ENCODE measurements around the gene SLC12A4. TPM values are rescaled to one million over a fixed set of nuclear protein-coding genes. Genes with fewer than 3 reads are reported as not detected.

Gene SLC12A4
- total and polyA plus RNA-seq, 2 of the 13 experiments (the other 11 are each of a cell fraction or from before 2014, with no cell fraction given) = 65.1 to 84.3 TPM

DNA sequence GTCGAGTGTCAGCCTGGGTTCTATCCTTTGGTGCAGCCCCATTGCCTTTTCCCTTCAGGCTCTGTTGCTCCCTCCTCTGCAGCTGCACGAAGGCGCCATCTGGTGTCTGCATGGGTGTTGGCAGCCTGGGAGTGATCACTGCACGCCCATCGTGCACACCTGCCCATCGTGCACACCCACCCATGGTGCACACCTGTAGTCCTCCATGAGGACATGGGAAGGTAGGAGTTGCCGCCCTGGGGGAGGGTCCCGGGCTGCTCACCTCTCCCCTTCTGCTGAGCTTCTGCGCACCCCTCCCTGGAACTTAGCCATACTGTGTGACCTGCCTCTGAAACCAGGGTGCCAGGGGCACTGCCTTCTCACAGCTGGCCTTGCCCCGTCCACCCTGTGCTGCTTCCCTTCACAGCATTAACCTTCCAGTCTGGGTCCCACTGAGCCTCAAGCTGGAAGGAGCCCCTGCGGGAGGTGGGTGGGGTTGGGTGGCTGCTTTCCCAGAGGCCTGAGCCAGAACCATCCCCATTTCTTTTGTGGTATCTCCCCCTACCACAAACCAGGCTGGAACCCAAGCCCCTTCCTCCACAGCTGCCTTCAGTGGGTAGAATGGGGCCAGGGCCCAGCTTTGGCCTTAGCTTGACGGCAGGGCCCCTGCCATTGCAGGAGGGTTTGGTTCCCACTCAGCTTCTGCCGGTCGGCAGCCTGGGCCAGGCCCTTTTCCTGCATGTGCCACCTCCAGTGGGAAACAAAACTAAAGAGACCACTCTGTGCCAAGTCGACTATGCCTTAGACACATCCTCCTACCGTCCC, 39.7 kb downstream of the SLC12A4 start (continued):
- TF ChIP-seq NRL (CRISPR knock-in tag; IDR thresholded peaks at IDR 0.05; ENCODE audit: borderline replicate concordance) = no peak
- TF ChIP-seq, protein P1, sequence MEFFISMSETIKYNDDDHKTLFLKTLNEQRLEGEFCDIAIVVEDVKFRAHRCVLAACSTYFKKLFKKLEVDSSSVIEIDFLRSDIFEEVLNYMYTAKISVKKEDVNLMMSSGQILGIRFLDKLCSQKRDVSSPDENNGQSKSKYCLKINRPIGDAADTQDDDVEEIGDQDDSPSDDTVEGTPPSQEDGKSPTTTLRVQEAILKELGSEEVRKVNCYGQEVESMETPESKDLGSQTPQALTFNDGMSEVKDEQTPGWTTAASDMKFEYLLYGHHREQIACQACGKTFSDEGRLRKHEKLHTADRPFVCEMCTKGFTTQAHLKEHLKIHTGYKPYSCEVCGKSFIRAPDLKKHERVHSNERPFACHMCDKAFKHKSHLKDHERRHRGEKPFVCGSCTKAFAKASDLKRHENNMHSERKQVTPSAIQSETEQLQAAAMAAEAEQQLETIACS (CRISPR knock-in tag; IDR thresholded peaks at IDR 0.05) = no peak
- no peak for TF ChIP-seq HMGA1 (CRISPR knock-in tag; conservative IDR thresholded peaks at IDR 0.05)
- no peak; the same call in 1 of the 2 replicates for TF ChIP-seq CENPT (CRISPR knock-in tag; IDR thresholded peaks at IDR 0.05; ENCODE audit: low read depth)
- peak; percentile 33; the same call in 1 of the 2 replicates for TF ChIP-seq HOXA9 (CRISPR knock-in tag; IDR thresholded peaks at IDR 0.05; ENCODE audit: borderline replicate concordance)
- peak; percentile 29; the same call in 1 of the 2 replicates for TF ChIP-seq KLF13 (CRISPR knock-in tag; IDR thresholded peaks at IDR 0.05)
- TF ChIP-seq, protein P2, sequence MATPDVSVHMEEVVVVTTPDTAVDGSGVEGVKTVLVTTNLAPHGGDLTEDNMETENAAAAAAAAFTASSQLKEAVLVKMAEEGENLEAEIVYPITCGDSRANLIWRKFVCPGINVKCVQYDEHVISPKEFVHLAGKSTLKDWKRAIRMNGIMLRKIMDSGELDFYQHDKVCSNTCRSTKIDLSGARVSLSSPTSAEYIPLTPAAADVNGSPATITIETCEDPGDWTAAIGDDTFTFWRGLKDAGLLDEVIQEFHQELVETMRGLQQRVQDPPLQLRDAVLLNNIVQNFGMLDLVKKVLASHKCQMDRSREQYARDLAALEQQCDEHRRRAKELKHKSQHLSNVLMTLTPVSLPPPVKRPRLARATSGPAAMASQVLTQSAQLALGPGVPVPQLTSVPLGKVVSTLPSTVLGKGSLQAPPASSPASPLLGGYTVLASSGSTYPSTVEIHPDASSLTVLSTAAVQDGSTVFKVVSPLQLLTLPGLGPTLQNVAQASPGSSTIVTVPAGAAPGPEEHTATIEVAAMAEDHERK (CRISPR knock-in tag; IDR thresholded peaks at IDR 0.05; ENCODE audit: low read depth) = no peak
- TF ChIP-seq, protein P3, sequence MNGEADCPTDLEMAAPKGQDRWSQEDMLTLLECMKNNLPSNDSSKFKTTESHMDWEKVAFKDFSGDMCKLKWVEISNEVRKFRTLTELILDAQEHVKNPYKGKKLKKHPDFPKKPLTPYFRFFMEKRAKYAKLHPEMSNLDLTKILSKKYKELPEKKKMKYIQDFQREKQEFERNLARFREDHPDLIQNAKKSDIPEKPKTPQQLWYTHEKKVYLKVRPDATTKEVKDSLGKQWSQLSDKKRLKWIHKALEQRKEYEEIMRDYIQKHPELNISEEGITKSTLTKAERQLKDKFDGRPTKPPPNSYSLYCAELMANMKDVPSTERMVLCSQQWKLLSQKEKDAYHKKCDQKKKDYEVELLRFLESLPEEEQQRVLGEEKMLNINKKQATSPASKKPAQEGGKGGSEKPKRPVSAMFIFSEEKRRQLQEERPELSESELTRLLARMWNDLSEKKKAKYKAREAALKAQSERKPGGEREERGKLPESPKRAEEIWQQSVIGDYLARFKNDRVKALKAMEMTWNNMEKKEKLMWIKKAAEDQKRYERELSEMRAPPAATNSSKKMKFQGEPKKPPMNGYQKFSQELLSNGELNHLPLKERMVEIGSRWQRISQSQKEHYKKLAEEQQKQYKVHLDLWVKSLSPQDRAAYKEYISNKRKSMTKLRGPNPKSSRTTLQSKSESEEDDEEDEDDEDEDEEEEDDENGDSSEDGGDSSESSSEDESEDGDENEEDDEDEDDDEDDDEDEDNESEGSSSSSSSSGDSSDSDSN (CRISPR knock-in tag; IDR thresholded peaks at IDR 0.05) = peak; percentile 49; the same call in 1 of the 2 replicates
- peak; percentile 65 for TF ChIP-seq THAP11 (CRISPR knock-in tag; IDR thresholded peaks at IDR 0.05)
- no peak for TF ChIP-seq SETDB1 (CRISPR knock-in tag; IDR thresholded peaks at IDR 0.05; ENCODE audit: borderline replicate concordance)
- TF ChIP-seq ZNF484 (CRISPR knock-in tag; IDR thresholded peaks at IDR 0.05; ENCODE audit: borderline replicate concordance, low read depth) = no peak
- TF ChIP-seq MYC (CRISPR knock-in tag; IDR thresholded peaks at IDR 0.05; ENCODE audit: borderline replicate concordance) = peak; percentile 25; the same call in 1 of the 2 replicates
- TF ChIP-seq, protein P4, sequence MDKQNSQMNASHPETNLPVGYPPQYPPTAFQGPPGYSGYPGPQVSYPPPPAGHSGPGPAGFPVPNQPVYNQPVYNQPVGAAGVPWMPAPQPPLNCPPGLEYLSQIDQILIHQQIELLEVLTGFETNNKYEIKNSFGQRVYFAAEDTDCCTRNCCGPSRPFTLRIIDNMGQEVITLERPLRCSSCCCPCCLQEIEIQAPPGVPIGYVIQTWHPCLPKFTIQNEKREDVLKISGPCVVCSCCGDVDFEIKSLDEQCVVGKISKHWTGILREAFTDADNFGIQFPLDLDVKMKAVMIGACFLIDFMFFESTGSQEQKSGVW (CRISPR knock-in tag; IDR thresholded peaks at IDR 0.05; ENCODE audit: borderline replicate concordance) = no peak
- TF ChIP-seq AGO2 (optimal IDR thresholded peaks at IDR 0.05; ENCODE audit: low read depth, low read length) = peak; percentile 89
- no peak for TF ChIP-seq ZZZ3 (CRISPR knock-in tag; IDR thresholded peaks at IDR 0.05; ENCODE audit: borderline replicate concordance)
- TF ChIP-seq, protein P5, sequence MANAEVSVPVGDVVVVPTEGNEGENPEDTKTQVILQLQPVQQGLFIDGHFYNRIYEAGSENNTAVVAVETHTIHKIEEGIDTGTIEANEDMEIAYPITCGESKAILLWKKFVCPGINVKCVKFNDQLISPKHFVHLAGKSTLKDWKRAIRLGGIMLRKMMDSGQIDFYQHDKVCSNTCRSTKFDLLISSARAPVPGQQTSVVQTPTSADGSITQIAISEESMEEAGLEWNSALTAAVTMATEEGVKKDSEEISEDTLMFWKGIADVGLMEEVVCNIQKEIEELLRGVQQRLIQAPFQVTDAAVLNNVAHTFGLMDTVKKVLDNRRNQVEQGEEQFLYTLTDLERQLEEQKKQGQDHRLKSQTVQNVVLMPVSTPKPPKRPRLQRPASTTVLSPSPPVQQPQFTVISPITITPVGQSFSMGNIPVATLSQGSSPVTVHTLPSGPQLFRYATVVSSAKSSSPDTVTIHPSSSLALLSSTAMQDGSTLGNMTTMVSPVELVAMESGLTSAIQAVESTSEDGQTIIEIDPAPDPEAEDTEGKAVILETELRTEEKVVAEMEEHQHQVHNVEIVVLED (CRISPR knock-in tag; IDR thresholded peaks at IDR 0.05; ENCODE audit: borderline replicate concordance) = no peak
- no peak for TF ChIP-seq ZNF563 (CRISPR knock-in tag; IDR thresholded peaks at IDR 0.05)
- 0 out of 2 replicates have a peak, but pooled peaks have one; percentile 7 for TF ChIP-seq ZNF746 (CRISPR knock-in tag; IDR thresholded peaks at IDR 0.05)
